SHP77 treated with DMSO at 0.1 percent for 48 hours (cell line): ENCODE measurements around the gene GPR183.

Experiments
- DNase-seq: peaks from one replicate; lab custom pipeline; 2025; lab: John Stamatoyannopoulos, UW

GPR183 gene

DNA sequence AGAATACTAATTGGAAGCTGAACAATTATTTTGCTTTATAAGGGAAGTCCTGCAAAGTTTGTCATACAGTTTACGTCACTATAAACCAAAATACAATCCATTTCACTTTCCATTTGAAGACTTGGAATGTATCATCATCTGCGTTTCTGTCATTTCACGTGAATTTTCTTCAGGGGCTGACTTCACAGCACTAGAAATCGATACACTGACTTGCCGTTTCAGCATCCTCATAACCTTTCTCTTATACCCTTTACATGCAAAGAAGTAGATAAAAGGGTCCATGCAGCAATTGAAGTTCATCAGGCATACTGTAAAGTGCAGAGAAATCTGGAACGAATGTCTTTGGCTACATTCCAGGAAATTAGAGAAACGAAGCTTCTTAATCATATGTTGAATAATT lies 12.2 kb downstream of the GPR183 start:
- no peak for DNase-seq

DNA sequence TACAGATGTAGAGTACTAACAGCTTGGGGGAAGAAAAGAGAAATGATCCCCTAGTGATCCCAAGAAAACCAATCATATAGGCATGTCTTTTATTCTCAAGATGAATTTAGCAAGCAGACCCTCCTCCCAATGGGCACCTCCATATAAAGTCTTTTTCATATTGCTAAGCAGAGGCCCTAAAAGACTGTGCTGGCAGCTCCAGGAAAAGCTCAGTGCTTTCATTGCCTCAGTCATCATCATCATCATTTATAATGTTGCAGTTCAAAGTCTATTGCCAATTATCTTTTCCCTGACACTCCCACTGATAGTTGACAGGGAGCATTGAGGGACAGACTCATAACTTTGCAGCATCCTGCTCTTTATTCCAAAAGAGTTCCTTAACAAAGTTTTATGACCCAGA lies 13.0 kb downstream of the GPR183 start:
- DNase-seq: no peak

DNA sequence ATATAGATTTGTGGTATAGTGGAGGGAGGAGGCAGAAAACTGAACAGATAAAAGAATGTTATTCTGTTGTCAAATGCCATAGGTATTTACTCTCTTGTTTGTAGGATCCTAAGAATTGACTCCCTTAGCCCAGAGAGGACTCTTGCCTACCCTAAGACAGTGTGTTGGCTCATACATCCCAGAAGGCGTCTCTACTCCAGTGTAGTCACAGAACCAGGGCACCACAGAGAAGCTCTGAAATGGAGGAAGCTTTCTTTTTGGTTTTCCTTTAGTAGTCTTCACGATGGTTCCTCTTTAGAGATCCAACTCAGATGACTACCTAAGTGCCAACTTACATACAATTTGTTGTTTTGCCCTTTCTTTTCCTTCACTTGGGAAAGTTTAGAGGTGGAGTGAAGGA lies 14.0 kb downstream of the GPR183 start:
- no peak for DNase-seq

DNA sequence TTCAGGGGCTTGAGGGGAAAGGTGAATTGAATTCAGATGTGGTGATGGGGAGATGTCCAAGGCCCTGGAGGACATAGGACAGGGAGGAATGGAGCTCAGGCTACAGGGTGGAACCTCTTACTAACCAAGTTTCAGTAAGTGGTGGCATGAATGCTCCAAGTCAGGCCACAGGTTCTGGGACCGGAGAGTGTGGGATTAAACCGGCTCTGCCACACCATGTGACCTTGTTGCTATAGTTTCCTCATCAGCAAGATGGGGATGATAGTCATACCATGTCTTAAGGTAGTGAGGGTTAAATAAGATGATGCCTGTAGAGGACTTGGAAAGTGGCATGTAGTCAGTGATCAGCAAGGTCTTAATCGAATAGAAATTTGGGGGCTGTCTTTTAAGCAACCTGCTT lies 16.3 kb downstream of the GPR183 start:
- no peak for DNase-seq

DNA sequence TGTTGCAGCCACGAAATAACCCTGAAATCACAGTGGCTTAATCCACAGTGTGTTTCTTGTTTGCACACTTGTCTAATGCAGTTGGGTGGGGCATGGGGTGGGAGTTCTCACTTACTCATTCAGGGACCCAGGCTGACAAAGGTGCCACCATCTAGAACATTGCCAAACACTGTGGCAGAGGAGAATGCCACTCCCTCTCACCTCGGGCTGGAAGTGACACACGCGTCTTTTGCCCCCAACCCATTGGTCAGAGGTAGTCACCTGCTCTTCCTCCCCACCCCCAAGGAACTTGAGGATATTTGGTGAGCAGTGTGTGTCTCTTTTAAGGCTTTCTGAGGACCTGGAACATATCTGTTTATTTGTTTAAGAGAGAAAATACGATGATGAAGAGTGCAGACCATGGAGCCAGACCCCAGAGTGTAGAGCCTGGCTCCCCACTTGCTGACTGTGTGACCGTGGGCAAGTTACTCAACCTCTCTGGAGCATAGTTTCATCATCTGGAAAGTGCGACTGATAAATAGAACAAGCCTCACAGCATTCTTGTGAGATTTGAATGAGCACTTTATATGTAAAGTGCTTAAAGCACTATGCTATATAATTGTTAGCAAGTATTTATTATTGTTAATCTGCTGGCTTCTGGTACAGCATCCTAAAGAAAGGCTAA lies 17.4 kb downstream of the GPR183 start:
- DNase-seq: no peak

DNA sequence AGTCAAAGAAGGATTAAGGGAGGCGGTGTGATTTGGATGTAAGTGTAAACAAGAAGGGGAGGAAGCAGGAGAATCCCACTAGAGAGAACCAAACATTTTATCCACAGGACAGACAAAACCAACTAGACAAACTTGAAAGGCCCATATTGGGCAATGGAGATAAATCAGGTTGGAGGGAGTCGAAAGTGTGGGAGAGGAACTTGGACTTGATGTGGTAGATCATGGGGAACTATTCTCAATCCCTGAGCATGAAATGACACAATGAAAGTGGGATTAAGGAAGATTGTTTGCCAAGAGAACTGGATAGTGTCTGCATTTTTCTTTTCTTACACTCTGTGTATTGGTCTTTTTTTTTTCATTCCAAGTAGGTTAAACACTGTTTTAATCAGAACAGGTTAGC lies 17.9 kb downstream of the GPR183 start:
- no peak for DNase-seq

DNA sequence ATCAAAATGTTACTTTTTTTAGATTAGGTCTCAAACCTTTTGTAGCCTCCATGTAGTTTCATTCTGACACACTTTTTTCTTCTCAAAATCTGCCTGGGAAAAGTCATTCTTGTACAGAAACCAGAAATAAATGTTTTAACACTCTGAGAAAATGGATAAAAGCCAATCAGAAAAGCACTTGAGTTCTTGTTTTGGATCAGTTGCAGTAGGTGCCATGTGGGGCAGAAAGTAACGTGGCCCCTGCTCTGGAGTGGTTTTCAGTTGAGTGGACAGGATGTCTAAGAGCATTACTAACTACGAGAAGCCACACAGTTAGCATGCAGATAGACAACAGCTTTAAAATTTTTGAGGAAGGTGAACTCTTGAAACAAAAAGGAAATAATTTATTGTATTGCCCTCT lies 19.1 kb downstream of the GPR183 start:
- DNase-seq: no peak

DNA sequence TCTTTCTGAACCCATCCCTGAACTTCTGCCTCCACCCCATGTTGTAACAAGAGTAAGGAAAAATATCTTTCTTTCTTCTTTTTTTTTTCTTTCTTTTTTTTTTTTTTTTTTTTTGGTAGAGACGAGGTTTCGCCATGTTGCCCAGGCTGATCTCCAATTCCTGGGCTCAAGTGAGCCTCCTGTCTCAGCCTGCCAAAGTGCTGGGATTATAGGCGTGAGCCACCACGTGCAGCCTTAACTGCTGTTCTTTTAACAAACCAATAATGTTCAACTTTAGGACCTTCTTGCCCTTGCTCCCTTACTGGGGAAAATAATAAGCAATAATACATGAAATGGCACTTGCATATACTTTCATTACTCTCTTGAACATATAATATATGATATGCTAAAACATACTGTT lies 19.6 kb downstream of the GPR183 start:
- no peak for DNase-seq

DNA sequence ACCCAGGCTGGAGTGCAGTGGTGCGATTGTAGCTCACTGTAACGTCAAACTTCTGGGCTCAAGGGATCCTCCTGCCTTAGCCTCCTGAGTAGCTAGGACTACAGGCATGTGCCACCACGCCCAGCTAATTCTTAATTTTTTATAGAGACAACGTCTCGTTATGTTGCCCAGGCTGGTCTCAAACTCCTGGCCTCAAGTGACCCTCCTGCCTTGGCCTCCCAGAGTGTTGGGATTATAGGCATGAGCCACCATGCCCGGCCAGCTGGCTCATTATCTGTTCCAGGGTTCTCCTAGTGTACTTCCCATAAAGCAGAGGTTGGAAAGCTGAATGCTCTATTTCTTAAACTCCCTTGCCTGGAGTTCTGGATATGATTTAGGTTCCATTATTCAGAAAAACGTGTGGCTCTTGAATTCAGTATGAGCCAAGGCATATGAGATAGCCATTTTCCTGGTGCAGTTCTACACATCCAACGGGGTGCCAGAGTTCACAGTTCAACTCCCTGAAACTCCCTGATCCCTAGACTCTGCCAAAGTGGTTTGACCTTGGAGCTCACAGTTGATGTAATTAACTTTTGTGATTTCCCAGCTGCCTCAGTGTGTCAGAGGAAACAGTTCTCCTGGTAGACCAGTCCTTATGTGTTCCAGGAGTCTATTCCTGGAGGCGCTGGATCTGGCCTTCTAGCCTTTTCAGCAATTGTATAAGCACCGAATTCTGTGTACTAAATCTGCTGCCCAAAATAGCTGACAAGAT lies 21.6 kb downstream of the GPR183 start:
- no peak for DNase-seq

DNA sequence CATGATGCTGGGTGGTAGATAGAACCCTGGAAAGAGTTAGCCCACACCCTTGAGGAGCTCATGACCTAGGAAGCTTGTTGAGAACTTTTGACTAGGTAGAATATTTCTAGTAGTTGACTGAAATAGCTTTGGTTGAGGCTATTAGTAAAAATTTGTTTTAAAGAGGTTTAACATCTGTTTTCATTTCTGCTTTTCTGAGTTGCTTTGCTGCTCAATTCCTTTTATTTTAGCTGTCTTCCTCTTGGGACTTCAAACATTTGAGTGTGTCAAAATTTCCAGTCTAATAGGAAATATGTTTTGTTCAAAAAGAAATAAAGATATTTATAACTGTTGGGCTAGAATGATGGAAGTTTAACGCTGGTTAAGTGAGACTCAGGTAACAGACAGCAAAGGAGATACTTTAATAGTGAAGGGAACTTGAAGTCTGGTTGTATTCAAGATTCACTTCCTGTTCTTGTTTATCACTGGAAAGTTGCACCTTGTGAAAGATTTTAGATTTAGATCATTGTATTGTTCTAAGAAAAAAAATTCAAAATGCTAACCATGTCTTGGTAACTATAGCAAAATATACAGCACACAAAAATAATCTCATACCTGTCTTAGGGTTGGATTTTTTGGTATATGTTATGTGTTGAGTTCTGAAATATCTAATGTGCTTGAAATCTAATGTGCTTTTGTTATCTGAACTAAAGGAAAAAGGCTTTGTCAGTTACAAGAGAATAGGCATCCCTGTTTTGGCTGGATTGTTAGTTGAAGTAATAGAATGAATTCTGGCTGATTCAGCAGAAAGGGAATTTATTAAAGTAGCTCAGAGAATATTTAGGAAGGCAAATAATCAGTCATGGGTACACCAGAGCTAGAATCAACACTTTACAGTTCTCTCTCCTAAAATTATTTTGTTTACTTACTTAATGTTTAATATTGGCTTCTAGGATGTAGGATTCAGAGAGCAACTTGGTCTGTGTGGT lies 24.7 kb downstream of the GPR183 start:
- no peak for DNase-seq

DNA sequence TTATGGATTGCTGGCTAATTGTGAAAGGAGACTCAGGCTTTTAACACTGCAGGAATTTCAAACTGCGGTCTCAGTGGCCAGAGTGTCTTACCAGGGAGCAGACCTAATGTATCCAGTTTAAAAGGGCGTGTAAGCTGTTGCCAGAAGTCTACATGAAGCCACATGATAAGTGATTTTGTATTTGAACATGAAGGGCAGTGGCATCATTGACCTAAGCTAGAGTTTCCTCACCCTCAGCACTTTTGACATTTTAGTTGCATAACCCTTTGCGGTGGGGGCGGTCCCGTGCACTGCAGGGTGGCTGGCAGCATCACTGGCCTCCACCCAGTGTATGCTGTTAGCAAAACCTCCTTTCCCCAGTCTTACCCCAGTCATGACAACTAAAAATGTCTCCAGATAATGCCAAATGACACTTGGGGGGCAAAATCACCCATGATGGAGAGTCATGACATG lies 25.4 kb downstream of the GPR183 start:
- no peak for DNase-seq

DNA sequence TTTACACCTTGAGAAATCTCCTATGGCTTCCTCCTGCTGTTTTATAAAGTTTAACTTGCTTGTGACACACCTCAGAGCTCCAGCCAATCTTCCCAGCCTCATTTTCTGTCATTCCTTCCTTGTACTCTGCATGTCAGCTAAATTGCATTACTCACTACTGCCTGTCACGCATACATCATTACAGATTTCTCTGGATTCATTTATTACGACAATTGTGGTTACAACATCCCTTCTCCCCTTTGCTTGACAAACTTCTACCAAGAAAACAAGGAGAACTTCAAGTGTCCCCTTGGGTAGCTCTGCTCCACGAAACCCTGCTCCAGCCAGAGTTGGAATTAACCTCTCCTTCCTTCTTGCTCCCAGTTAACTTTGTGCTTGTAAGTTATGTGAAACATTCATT lies 27.0 kb downstream of the GPR183 start:
- no peak for DNase-seq

DNA sequence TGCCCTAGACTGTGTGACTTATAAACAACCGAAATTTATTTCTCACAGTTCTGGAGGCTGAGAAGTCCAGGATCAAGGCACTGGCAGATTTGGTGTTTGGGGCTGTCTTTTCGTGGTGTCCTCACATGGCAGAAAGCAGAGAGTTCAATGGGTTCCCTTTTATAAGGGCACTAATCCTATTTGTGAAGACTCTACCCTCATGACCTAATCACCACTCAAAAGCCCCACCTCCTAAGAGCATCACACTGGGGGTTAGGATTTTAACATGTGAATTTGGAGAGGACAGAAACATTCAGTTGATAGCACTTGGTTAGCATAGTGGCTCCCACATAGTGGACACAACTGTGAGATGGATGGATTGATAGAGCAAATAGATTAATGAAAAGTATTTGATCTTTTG lies 27.6 kb downstream of the GPR183 start:
- no peak for DNase-seq

DNA sequence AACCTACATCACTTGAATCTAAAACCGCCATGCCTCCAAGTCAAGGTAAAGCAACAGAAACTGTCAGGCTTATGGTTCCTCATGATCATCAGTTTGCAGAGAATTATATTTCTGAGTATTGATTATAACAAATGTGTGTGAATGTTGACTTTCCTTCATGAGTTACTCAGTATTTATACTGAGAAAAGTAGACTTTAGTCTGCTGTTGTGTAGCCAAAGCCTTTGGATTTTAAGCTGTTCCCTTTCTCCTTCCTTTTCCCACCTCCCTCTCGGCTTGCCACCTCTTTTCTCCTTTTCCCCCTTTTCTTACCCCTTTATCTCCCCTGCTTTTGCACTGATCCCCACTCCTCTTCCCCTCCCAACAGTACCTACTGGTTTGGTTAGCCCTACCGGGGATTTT lies 28.4 kb downstream of the GPR183 start:
- no peak for DNase-seq

DNA sequence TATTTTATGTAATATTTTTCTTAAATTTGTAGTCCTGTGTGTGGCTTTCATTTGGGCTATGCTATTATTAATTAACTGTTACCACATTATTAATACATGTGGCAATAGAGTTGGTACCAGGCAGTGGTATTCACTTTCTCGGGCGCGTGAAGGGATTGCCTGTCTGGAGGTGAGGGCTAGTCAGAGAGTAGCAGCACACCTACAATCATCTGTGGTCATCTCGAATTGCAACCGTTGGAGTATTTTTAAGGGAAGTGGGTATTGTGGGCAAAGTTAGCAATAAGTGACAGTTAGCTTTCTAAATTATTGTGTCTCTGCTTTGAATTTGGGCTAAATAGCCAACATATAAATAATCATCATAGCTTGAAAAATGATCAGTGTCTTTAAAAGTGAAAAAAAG lies 29.0 kb downstream of the GPR183 start:
- no peak for DNase-seq

DNA sequence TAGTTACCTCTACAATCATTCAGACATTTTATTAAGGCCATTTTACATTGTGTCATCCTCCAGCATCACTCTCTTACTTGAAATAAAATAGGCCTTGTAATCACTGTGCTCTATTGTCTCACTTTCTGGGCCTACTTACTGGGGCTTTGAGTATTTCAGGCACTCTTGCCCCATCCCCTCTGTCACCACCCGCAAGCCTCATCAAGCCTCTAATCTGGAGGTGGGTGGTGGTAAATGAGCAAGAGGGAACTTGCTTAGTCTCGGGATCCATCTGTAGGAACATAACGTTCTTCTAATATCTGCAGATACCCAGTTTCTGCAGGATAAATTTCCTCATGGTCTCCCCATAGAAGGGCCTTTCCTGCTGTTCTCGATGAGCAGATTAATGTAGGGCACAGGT lies 29.6 kb downstream of the GPR183 start:
- no peak for DNase-seq

DNA sequence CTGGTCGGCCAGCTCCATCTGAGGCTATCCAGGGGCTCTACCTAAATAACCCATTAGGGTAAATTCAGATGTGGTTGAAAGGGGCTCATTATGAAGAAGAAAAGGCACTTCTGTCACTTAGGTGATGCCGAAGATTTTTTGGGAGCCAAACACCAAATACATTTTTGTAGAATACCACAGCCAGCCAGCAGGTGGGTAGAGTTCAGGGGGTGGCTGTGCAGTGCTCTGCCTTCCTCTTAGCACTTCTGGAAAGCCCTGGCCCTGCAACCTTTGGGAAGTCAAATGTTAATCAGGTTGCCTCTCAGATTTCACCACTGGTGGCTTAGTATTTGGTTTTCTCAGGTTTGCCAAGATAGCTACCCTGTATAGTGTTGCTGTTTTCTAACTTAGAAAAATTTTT lies 30.5 kb downstream of the GPR183 start:
- DNase-seq: no peak

DNA sequence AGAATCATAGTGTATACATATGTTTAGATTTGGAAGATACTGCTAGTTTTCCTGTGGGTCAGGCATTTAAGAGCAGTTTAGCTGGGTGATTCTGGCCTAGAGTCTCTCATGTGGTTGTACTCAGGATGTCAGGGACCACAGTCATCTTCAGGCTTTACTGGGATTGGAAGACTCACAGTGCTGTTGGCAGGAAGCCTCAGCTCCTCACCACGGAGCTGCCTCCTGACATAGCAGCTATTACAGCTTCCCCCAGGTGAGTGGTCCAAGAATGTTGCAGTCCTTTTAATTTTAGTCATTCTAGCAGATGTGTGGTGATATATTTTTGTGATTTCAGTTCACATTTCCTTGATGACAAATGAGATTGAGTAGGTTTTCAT lies 32.1 kb downstream of the GPR183 start:
- no peak for DNase-seq

DNA sequence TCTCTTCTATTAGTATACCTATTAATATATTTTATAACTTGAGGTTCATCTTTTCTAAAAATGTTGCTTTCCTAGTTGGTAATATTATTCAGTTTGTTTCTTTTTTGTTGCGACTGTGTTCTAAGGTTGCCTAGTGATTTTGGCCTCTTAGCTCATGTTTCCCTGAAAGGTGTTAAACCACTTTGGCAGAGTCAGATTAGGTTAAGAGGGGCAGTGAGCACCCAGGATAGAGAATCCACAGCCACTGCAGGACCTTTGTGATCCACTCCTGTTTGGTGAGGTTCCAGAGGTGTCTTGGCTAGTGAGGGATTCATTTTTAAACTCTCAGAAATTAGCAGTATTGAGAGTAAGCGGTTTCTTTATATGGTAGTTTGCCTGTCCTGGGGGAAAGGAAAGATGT lies 34.1 kb downstream of the GPR183 start:
- DNase-seq: no peak

DNA sequence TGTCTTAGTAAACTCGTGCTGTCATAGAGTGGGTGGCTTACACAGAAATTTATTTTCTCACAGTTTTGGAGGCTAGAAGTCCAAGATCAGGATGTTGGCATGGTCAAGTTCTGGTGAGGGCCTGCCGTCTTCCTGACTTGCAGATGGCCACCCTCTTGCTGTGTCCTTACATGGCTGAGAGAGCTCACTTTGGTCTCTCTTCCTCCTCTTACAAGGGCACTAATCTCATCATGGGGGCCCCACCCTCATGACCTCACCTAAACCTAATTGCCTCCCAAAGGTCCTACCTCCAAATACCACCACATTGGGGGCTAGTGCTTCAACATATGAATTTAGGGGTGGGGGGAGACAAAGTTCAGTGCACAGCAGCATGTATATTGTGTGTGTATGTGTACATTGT lies 34.7 kb downstream of the GPR183 start:
- DNase-seq: no peak

DNA sequence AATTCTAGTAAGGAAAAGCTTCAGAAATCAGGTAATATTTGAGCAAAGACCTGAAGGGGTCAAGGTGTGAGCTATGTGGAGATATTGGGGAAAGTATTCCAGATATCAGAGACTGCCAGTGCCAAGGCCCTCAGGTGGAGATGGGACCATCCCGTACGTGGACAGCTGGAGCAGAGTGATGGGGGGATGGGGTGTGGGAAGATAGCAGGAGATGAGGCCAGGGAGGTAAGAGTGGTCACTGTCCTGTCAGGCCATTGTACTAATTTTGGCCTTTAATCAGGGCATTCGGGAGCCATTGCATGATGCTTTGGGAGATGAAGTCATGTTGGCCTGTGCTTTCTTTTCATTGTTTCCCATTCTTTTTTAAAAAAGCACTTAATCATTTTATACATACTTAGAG lies 36.0 kb downstream of the GPR183 start:
- DNase-seq: no peak

DNA sequence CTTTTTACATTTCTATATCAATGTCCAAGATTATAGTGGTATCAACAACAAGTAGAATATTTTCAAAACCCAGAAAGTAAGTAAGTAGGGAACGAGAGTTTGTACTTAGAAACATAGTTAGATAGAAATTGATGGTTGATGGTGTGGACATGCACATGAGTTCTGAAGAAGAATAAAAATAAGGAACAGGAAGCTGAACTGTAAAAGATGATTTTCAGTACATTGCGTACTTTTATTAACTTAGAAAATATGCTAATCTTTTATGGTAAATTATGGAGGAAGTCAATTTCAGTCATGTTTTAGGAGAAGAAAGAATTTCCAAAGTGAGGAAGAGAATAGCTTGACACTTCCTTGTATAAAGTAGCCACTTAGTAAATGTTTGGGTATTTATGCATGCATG lies 36.7 kb downstream of the GPR183 start:
- no peak for DNase-seq
